Neural crest cell (in vitro differentiated cells): ENCODE data around the gene RAB3D. TPM values are rescaled to one million over a fixed set of nuclear protein-coding genes. Genes with fewer than 3 reads are reported as not detected.

Experiments
- DNase-seq: peaks from one replicate; pipeline ENCODE4 v3.0.0; 2021; ENCODE audit warnings: low read depth, mixed read lengths, low spot score
- H3K27ac Mint-ChIP-seq: one replicate; pipeline ENCODE4 v1.8.0; 2021; ENCODE audit warnings: mild to moderate bottlenecking, mixed read lengths; ENCODE audit not compliant: unreplicated experiment
- H3K27me3 Mint-ChIP-seq: 2 replicates; pipeline ENCODE4 v1.8.0; 2021; ENCODE audit warnings: low read depth, mild to moderate bottlenecking, mixed read lengths
- H3K36me3 Mint-ChIP-seq: 2 replicates; pipeline ENCODE4 v1.8.0; 2021; ENCODE audit warnings: low read depth, mild to moderate bottlenecking, mixed read lengths
- H3K4me1 Mint-ChIP-seq: 2 replicates; pipeline ENCODE4 v1.8.0; 2021; ENCODE audit warnings: mixed read lengths
- H3K4me3 Mint-ChIP-seq: one replicate; pipeline ENCODE4 v1.8.0; 2021; ENCODE audit warnings: mild to moderate bottlenecking, mixed read lengths
- H3K9me3 Mint-ChIP-seq: 2 replicates; pipeline ENCODE4 v1.8.0; 2021; ENCODE audit warnings: mixed read lengths
- CTCF ChIP-seq: fragments of 200-600 bp; sonication (generic); conservative IDR thresholded peaks from 2 replicates; pipeline ENCODE4 v1.5.0; 2021; ENCODE audit warnings: antibody characterized with exemption, mild to moderate bottlenecking
- total RNA-seq: library from RNA; stranded (reverse); gene quantifications from 2 replicates; pipeline ENCODE4 v1.2.1, GENCODE V29; 2021

The RAB3D gene
- total RNA-seq, 1 donor from 2014 or later, result 15.1 TPM

GRCh38 chr19:11286312-11286974 is 53.0 kb downstream of the RAB3D start:
- DNase-seq, result no peak
- Mint-ChIP-seq H3K27ac (no peak overlapping the region), H3K27me3 (no peaks in the 10 kb centered on the region), H3K4me3 (no peak overlapping the region), H3K36me3 (no peaks in the 10 kb centered on the region), H3K9me3 (no peaks in the 10 kb centered on the region), H3K4me1 (no peaks in the 10 kb centered on the region)
- no peak for TF ChIP-seq CTCF

- no peaks in the 10 kb centered on the region for H3K27me3 Mint-ChIP-seq
Observed at GRCh38 chr19:11284515-11284914, 54.9 kb downstream of the RAB3D start.

GRCh38 chr19:11281356-11282049 is 58.0 kb downstream of the RAB3D start:
- no peaks in the 10 kb centered on the region for H3K36me3 Mint-ChIP-seq
- no peak for DNase-seq
- H3K27ac Mint-ChIP-seq, result no peak overlapping the region
- TF ChIP-seq CTCF, result no peak
- H3K9me3 Mint-ChIP-seq, result no peaks in the 10 kb centered on the region
- peaks cover 4% of the 10 kb centered on the region for H3K4me1 Mint-ChIP-seq
- no peak overlapping the region for H3K4me3 Mint-ChIP-seq
- no peaks in the 10 kb centered on the region for H3K27me3 Mint-ChIP-seq

More at GRCh38 chr19:11284515-11284914, 54.9 kb downstream of the RAB3D start:
- DNase-seq, result no peak
- H3K4me3 Mint-ChIP-seq, result no peak overlapping the region
- no peak overlapping the region for H3K27ac Mint-ChIP-seq
- peaks cover 3% of the 10 kb centered on the region for H3K4me1 Mint-ChIP-seq
- TF ChIP-seq CTCF, result no peak
- H3K36me3 Mint-ChIP-seq, result no peaks in the 10 kb centered on the region
- no peaks in the 10 kb centered on the region for H3K9me3 Mint-ChIP-seq

GRCh38 chr19:11279505-11280236 is 59.8 kb downstream of the RAB3D start:
- H3K36me3 Mint-ChIP-seq, result no peaks in the 10 kb centered on the region
- H3K27ac Mint-ChIP-seq, result no peak overlapping the region
- H3K27me3 Mint-ChIP-seq, result no peaks in the 10 kb centered on the region
- peaks cover 10% of the 10 kb centered on the region for H3K4me1 Mint-ChIP-seq
- H3K9me3 Mint-ChIP-seq, result no peaks in the 10 kb centered on the region
- no peak for TF ChIP-seq CTCF
- no peak for DNase-seq
- no peak overlapping the region for H3K4me3 Mint-ChIP-seq

- Mint-ChIP-seq H3K4me1 (peaks cover 10% of the 10 kb centered on the region), H3K27me3 (no peaks in the 10 kb centered on the region), H3K27ac (no peak overlapping the region), H3K4me3 (no peak overlapping the region), H3K9me3 (no peaks in the 10 kb centered on the region), H3K36me3 (no peaks in the 10 kb centered on the region)
- TF ChIP-seq CTCF, result no peak
- DNase-seq, result no peak
Observed at GRCh38 chr19:11278670-11279069, 60.8 kb downstream of the RAB3D start.
